Fibroblast of upper back skin (primary cell): Measurements from ENCODE around the gene CC2D2A.

Source experiments
- DNase-seq: peaks from one replicate; pipeline ENCODE4 v3.0.0-alpha.2; 2013

CC2D2A gene

DNA sequence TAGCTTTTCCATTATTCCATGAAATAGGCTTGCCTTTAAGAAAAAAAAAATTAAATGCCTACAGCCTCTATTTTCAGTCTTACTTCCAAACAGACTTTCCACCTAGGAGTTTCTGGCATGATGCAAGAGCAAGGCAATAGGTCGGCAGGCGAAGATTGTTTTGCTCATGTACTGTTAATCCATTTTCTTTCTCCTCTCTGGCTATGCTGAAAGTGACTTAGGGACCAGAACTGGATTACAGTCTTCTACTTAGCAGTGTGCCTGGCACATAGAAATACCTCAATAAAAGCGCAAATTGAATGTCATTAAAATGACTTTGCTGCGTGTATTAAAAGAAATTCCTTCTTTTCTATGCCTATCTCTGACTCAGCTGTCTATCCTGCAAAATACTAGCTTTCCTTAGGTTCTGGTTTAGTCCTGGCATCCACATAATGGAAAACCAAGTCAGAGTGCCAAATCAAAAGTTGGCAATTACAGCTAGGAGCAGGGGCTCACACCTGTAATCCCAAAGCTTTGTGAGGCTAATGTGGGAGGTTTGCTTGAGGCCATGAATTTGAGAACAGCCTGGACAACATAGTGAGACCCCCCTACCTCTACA, 51.9 kb downstream of the CC2D2A start:
- peak; percentile 75 for DNase-seq

DNA sequence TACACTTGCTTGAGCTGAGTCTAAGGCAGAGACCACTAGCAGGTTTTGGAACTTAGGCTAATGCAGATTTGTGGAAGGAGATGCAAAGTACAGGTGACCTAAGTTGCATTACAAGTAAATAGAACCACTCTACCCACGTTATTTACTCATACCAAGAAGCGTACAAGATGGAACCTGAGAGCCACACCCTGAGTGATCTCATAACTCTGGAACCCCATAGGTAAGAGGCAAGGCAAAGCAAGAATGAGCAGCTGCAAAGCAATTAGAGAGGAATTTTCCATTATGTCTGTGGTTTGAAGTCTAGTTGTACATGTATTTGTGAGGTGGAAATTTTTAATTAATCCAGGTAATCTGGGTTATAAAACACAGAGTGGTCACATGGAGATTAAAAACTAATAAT, 55.4 kb downstream of the CC2D2A start:
- no peak for DNase-seq

DNA sequence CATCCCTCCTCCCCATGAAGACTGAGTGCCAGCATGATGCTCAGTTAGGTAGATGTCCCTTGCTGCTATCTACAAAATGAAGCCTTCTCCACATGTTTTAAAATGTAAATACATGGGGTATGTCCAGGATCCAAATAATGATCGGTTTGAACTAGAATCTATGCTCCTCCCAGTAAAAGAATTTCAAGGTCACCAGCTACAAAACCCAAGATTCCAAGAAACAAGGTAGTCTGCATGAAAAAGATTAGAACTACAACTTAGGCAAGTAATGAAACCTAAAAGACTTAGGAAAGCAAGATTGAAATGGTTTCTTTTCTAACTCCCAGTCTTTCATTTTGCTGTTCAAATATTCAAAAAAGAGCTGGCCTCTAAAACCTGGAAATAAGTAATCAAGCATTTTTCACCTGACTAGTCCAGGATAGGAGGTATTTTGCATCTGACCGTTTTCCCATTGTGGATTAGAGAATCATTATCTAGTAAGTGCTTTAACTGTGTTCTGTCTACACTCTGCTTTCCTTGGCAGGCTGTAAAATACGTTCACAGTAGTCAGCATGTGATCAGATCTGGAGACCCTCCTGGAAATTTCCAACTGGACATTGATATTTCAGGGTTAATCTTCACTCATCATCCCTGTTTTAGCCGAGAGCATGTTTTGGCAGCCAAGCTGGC, 57.4 kb downstream of the CC2D2A start:
- no peak for DNase-seq

DNA sequence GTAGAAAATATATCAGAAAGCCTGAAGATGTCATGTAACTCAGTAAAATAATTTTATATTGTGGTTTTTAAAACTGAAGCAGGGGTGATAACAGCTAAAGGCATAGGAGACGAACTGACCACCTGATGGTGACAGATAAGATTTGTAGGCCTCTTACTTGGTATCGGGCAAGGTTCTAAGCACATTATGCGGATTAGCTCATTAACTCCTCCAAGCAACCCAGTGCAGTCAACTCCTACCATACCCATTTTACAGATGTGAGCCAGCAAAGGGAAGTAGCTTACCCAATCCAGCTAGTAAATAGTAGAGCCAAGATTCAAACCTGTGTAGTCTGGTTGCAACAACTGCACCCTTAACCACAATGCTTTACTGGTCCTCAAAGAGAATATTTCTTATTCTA, 62.1 kb downstream of the CC2D2A start:
- no peak for DNase-seq

- DNase-seq, result no peak
Measured at GRCh38 chr4:15533817-15534216, 64.1 kb downstream of the CC2D2A start.

- no peak for DNase-seq
Measured at GRCh38 chr4:15535599-15535998, 65.9 kb downstream of the CC2D2A start.

DNA sequence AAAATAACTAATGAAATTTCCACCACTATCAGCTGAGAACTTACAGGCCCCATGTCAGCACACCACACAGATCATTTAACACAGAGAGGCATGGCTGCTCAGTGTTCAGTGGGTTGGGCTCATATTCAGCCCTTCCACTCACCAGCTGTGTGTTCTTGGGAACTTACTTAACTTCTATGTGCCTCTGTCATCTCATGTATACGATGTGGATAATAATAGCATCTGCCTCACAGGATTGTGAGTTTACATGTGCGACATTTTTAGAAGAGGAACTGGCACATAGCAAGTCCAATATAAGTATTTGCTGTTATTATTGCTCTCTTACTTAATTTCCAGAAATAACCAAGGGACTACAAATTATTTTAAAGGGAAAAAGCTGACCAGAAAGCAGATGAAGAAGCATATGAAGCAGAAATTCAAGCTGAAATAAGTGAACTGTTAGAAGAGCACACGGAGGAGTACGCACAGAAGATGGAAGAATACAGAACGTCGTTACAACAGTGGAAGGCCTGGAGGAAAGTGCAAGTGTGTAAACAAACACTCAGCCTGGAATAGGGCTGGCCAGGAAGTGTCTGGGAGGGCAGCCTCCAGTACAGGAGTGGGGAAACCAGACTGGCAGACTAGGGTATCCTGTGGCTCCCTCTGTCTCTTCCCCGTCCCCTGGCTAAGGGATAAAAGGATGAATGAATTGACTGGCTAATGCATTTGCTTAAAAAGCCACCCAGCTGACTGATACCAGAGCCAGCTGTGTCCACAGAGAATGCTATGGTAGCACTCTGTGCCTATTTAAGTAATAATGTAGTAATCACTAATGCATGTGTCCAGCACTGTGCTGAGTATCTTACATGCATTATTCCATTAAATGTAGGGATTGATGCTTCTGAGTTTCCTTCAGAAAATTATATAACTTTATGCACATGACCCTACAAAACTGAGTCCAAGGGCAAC, 67.1 kb downstream of the CC2D2A start:
- DNase-seq, result no peak

GRCh38 chr4:15541941-15542340, 72.3 kb downstream of the CC2D2A start:
- DNase-seq, result no peak

DNA sequence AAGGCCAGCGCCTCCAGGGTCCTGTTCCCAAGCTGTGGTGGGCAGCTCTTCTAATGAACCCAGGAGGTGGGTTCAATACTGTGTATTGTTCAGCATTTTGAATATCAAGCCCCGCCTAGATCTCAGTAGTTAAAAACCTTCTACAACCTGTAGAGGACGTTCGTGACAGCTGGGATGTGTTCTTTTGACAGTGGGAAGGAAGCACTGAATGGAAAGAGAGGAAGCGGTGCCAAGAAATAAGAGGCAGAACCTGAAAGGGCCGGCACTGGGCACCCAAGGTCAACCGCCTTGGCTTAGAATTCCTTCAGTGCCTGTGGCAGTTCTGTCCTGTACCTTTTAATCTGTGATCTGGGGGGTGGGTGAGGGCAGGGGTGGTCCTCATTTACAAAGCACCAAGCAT, 73.1 kb downstream of the CC2D2A start:
- DNase-seq, result no peak

GRCh38 chr4:15543537-15544247, 74.0 kb downstream of the CC2D2A start:
- DNase-seq, result no peak

GRCh38 chr4:15544248-15544729, 74.6 kb downstream of the CC2D2A start:
- no peak for DNase-seq

GRCh38 chr4:15545371-15545770, 75.7 kb downstream of the CC2D2A start:
- no peak for DNase-seq

DNA sequence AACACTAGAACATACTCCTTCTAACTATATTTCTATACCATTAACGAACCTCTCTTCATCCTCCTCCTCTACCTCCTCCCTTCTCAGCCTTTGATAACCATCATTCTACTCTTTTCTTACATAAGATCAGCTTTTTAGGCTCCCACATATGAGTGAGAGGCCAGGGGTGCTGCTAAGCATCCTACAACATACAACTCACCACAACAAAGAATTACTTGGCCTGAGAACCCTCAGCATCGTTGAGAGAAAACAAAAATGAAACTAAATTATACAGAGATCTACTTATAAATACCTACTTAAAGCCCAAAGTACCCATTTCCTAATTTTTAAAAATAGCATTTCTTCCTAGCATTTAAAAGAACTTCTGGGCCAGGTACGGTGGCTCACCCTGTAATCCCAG, 77.7 kb downstream of the CC2D2A start:
- no peak for DNase-seq

GRCh38 chr4:15550491-15550890, 80.8 kb downstream of the CC2D2A start:
- DNase-seq, result no peak

- no peak for DNase-seq
Measured at GRCh38 chr4:15551740-15552446, 82.2 kb downstream of the CC2D2A start.

DNA sequence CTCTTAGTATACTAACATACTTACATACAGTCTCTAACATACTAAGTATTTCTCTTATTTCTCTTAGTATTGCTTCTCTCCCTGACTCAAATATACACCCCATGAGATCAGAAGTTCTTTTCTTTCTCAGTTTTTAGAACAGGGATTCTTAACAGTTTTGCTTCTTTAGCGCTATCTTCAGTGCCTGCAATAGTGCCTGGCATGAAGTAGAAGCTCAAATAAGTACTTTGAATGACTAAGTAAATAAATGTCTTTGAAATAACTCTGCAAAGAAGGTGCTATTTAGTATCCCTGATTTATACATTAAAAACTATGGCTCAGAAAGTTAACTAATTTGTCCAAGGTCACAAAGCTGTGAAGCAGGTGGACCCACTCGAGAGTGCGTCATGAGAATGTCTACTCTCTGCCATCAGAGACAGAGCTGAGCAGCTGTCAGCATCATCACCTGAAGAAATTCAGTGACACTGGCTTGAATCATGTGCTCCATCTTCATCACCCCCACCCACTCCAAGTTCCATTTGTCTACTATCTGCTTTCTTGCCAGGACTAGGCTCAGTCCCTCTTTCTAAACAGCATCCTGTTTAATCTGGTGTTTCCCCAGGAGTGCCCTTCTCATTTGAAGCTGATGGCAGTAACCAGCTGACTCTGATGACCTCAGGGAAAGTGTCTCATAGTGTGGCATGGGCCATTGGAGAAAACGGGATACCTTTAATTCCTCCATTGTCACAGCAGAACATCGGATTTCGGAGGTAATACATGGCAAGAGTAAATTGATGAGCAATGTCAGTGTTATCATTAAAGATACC, 83.1 kb downstream of the CC2D2A start:
- DNase-seq, result no peak

DNA sequence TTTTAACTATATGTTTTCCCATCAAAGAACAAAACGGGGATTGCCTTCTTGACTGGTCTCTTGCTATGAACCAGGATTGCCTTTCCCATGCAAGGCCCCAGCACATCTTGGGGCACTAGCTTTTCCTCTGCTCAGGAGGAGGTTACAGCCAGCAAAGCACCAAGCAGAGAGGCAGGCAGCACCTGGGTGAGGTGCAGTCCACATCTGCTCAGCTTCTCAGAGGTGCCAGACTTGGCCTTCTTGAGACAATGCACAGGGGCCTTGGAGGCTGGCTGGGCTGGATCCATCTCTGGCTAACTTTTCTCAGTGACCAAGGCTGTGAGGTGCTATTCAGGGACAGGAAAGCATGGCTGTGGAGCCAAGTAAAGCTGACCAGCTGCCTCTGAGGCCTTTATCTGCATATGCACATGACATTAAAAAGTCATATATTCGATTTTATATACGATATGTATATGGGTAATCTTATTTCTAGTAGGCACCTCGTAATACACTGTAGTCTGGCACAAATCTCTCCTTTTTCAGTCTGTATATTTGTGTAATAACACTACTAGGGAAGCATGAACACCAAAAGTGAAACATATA, 86.9 kb downstream of the CC2D2A start:
- no peak for DNase-seq

- no peak for DNase-seq
Measured at GRCh38 chr4:15557786-15558550, 88.3 kb downstream of the CC2D2A start.

GRCh38 chr4:15558561-15558960, 88.9 kb downstream of the CC2D2A start:
- no peak for DNase-seq

DNA sequence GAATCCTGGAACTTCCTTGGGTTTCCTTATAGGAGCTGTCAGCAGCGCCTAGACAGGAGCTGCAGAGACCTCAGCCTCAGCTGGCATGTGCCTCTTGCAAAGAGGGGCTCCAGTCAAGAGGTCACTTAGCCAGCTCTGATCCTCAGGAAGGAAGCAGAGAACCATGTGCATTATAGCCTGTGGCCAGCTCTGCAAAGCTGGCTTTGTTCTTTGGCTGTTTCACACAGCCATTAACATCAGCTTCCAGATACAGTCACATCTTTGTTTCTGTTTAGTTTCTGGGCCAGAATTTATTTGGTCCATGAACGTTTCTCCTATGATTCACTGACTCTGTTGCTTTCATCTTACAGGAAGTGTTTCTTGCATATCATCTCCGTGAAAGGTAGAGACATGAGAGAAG, 92.4 kb downstream of the CC2D2A start:
- no peak for DNase-seq
